Lower lobe of right lung (tissue), 2 donors: ENCODE measurements around the gene OR56B1. TPM values are rescaled to one million over a fixed set of nuclear protein-coding genes. Genes with fewer than 3 reads are reported as not detected.
"Not testable (repeated sequence)": the region's sequence is repeated elsewhere in the genome, so short reads cannot be mapped to it uniquely, and the experiment has no call there.

Experiments used
- ATAC-seq, 2 donors: fragments of 200-7000 bp; cut with Tn5 transposase; one replicate each; pipeline ENCODE4 v1.9.1; 2020 to 2022; ENCODE audit warnings: mild to moderate bottlenecking in 2 of 2, moderate library complexity in 2 of 2
- DNase-seq: peaks from one replicate; pipeline ENCODE4 v3.0.0-alpha.2; 2020
- H3K27ac ChIP-seq: fragments of 200-600 bp; one replicate; pipeline ENCODE4 v1.8.0; 2022
- H3K27me3 ChIP-seq: fragments of 200-600 bp; one replicate; pipeline ENCODE4 v1.8.0; 2022; ENCODE audit warnings: low read depth
- H3K36me3 ChIP-seq: fragments of 200-600 bp; one replicate; pipeline ENCODE4 v1.8.0; 2022; ENCODE audit warnings: mild to moderate bottlenecking
- H3K4me1 ChIP-seq: fragments of 200-600 bp; one replicate; pipeline ENCODE4 v1.8.0; 2022
- H3K4me3 ChIP-seq: fragments of 200-600 bp; one replicate; pipeline ENCODE4 v1.8.0; 2022; ENCODE audit warnings: mild to moderate bottlenecking
- H3K9me3 ChIP-seq: fragments of 200-600 bp; one replicate; pipeline ENCODE4 v1.8.0; 2022
- intact Hi-C: fragments of 100-400 bp; cut with DNase I; formaldehyde crosslinking; loops from one replicate; pipeline ENCODE4 v1.11.0; 2022
- total RNA-seq: library from RNA; stranded (reverse); fragmentation: NEBNext Ultra II Directional; extraction: Animal tissue kit (Norgen Biotek cat#: 25700); gene quantifications from one replicate; pipeline ENCODE4 v1.2.1, GENCODE V29; 2021
- TF ChIP-seq, protein P1 (sequence below): fragments of 200-600 bp; IDR thresholded peaks from one replicate; pipeline ENCODE4 v1.8.0; 2022; ENCODE audit warnings: antibody characterized with exemption, mild to moderate bottlenecking
- donor health status: DM: no; HTN: yes; CAD: no; lungs with severe emphysema.

OR56B1 gene
- total RNA-seq, 1 donor from 2014 or later: not detected

DNA sequence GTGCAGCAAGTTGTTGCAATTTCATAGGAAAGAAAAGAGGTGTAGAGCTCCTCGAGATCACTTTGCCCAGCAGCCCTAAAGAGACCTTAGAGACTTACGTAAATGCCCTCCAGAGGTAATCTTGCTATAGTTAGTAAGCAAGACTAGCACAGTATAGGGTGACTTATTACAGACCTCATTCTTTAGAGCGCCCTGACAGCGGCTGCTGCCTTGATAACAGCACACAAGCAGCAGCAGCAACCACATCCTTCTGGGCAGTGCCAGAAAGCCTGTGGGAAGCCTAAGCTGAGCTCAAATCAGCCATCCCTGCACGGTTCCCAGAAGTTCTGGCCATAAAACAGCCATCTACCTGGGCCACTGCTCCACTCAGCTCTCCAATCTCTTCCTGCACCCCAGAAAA, 22.6 kb upstream of the OR56B1 start:
- Histone ChIP-seq H3K4me3 (no peak overlapping the region), H3K27ac (no peak overlapping the region), H3K9me3 (no peaks in the 10 kb centered on the region), H3K27me3 (no peaks in the 10 kb centered on the region), H3K4me1 (no peaks in the 10 kb centered on the region), H3K36me3 (peaks cover 32% of the 10 kb centered on the region)
- intact Hi-C loops: no loop called here
- ATAC-seq: no peak
- DNase-seq: no peak
- TF ChIP-seq, protein P1, sequence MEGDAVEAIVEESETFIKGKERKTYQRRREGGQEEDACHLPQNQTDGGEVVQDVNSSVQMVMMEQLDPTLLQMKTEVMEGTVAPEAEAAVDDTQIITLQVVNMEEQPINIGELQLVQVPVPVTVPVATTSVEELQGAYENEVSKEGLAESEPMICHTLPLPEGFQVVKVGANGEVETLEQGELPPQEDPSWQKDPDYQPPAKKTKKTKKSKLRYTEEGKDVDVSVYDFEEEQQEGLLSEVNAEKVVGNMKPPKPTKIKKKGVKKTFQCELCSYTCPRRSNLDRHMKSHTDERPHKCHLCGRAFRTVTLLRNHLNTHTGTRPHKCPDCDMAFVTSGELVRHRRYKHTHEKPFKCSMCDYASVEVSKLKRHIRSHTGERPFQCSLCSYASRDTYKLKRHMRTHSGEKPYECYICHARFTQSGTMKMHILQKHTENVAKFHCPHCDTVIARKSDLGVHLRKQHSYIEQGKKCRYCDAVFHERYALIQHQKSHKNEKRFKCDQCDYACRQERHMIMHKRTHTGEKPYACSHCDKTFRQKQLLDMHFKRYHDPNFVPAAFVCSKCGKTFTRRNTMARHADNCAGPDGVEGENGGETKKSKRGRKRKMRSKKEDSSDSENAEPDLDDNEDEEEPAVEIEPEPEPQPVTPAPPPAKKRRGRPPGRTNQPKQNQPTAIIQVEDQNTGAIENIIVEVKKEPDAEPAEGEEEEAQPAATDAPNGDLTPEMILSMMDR: no peak

DNA sequence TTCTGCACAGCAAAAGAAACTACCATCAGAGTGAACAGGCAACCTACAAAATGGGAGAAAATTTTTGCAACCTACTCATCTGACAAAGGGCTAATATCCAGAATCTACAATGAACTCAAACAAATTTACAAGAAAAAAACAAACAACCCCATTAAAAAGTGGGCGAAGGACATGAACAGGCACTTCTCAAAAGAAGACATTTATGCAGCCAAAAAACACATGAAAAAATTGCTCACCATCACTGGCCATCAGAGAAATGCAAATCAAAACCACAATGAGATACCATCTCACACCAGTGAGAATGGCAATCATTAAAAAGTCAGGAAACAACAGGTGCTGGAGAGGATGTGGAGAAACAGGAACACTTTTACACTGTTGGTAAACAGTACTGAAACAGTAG, 19.7 kb upstream of the OR56B1 start:
- H3K4me3 ChIP-seq, H3K9me3 ChIP-seq, H3K4me1 ChIP-seq, intact Hi-C loops, DNase-seq, H3K36me3 ChIP-seq, H3K27ac ChIP-seq, H3K27me3 ChIP-seq, ATAC-seq: not testable (repeated sequence)

DNA sequence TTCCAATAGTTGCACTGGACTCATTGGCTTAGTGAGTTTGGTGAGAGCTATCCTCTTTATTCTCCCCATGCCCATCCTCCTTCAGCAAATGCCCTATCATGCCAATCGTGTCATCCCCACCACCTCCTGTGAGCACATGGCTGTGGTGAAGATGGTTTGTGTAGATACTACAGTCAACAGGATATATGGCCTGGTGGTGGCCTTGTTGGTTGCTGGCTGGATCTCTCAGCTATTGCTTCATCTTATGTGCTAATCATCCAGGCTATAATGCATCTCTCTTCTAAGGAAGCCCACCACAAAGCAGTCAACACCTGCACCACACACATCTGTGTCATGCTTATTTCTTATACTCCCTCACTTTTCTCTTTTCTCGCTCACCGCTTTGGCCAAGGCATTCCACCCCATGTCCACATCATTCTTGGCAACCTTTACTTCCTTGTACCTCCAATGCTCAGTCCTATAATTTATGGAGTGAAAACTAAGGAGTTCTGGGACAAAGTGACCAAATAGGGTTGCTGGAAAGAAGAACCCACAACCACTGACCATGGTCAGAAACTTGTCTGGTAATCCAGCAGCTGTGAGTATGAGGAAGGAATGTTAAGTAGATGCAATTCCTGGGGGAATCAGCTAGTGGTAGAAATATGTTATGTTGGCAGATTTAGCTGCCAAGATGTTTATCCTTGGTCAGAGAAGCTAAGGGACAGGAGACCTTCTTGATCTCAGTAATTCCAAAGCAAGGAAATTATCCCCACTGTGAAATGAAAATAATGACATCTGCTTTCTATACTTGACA, 16.3 kb upstream of the OR56B1 start:
- DNase-seq (no peak), ATAC-seq (no peak)
- H3K36me3 ChIP-seq: no peaks in the 10 kb centered on the region
- no peaks in the 10 kb centered on the region for H3K27me3 ChIP-seq
- H3K4me1 ChIP-seq: no peaks in the 10 kb centered on the region
- H3K4me3 ChIP-seq: no peak overlapping the region
- H3K9me3 ChIP-seq: no peaks in the 10 kb centered on the region
- intact Hi-C loops: no loop called here
- TF ChIP-seq, protein P1: no peak
- H3K27ac ChIP-seq: no peak overlapping the region

DNA sequence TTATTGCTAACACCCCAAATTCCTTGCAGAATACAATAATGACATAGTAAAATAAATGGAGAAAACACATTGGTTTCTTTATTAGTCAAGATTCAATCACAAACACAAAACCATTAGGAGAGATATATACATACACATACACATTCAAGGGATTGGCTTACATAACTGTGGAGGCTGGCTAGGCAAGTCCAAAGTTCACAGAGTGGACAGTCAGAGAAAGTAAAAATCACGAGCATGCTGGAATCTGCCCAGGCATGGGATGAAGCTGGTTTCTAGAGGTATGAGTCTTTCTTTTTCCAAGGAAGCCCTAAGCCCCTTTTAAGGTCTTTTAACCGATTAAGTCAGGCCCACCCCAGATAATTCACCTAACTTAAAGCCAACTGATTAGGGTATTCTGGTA, 13.6 kb upstream of the OR56B1 start:
- ATAC-seq (no peak), DNase-seq (no peak)
- H3K9me3 ChIP-seq: no peaks in the 10 kb centered on the region
- no peaks in the 10 kb centered on the region for H3K36me3 ChIP-seq
- H3K4me3 ChIP-seq: no peak overlapping the region
- TF ChIP-seq, protein P1: no peak
- H3K4me1 ChIP-seq: no peaks in the 10 kb centered on the region
- no peaks in the 10 kb centered on the region for H3K27me3 ChIP-seq
- intact Hi-C loops: no loop called here
- H3K27ac ChIP-seq: no peak overlapping the region

DNA sequence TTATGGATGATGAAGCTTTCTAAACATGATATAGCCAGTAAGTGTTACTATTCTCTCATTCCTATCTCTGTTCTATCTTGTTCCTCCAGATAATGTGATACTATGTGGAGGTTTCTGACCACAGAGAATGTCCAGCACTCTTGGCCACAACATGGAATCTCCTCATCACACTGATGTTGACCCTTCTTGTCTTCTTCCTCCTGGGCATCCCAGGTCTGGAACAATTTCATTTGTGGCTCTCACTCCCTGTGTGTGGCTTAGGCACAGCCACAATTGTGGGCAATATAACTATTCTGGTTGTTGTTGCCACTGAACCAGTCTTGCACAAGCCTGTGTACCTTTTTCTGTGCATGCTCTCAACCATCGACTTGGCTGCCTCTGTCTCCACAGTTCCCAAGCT, 9.9 kb upstream of the OR56B1 start:
- H3K9me3 ChIP-seq: no peaks in the 10 kb centered on the region
- DNase-seq: no peak
- no peak for ATAC-seq
- H3K4me3 ChIP-seq: no peak overlapping the region
- TF ChIP-seq, protein P1: no peak
- intact Hi-C loops: no loop called here
- H3K4me1 ChIP-seq: no peaks in the 10 kb centered on the region
- H3K36me3 ChIP-seq: no peaks in the 10 kb centered on the region
- no peaks in the 10 kb centered on the region for H3K27me3 ChIP-seq
- H3K27ac ChIP-seq: no peak overlapping the region

DNA sequence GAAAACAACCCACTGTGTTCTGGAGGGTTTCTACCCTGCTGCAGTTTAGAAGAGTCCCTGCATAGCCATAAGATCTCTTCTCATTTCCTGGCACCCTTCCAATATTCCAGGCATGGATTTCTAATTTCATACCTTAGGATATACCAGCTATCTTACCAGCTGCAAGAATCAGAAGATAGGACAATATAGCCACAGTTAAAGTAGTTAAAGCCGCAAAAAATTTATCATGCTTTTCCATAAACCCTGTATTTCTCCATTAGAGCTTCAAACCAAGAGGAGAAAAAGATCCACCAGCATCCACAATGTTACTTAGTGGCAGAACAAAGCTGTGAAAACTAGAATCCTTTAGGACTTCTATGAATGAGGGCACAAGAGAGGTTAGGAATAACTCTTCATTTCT, 8.6 kb upstream of the OR56B1 start:
- ATAC-seq (no peak), DNase-seq (no peak)
- TF ChIP-seq, protein P1: no peak
- H3K9me3 ChIP-seq: no peaks in the 10 kb centered on the region
- H3K27me3 ChIP-seq: no peaks in the 10 kb centered on the region
- H3K27ac ChIP-seq: no peak overlapping the region
- H3K4me1 ChIP-seq: no peaks in the 10 kb centered on the region
- intact Hi-C loops: no loop called here
- no peaks in the 10 kb centered on the region for H3K36me3 ChIP-seq
- H3K4me3 ChIP-seq: no peak overlapping the region
